ENCODE data around the gene DHRSX. TPM values are rescaled to one million over a fixed set of nuclear protein-coding genes. Genes with fewer than 3 reads are reported as not detected.

Gene DHRSX
- total RNA-seq, 2 donors from 2014 or later: 36.5 to 45.4 TPM

DNA sequence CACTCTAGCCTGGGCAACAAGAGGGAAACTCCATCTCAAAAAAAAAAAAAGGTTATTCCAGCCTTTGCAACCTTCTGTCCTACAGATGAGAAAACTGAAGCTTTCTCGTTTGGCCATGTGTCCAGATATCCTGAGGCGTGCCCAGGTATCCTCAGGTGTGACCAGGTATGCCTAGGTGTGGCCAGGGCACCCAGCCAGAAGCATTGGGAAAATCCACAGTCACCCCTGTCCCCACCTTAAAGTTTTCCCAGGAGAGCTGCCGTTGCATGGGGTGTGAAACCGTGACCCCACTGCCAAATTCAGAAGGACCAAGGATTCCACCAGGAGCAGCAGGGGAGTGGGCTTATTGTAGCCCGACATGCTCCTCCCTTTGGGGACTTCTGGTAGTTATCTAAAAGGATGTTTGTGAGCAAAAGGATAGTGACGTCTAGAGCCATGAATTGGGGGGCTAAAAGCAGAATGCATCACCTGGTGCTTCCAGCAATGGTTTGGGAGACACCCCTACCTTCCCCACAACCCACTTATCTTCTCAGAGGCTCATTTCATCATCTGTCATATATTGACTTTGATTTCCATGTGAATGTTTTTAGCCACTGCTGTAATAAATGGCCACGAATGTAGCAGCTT is 4.0 kb upstream of the DHRSX start:
- Mint-ChIP-seq H3K27me3 (ENCODE audit: insufficient read depth) (no peaks in the 10 kb centered on the region), H3K36me3 (ENCODE audit: low read depth) (no peaks in the 10 kb centered on the region), H3K27ac (no peak overlapping the region), H3K4me3 (no peak overlapping the region), H3K9me3 (no peaks in the 10 kb centered on the region), H3K4me1 (peaks cover 10% of the 10 kb centered on the region)
- 86 to 98% methylated on average over 6 to 7 of the region's 7 CpGs for WGBS, 2 experiments (ENCODE audit: insufficient coverage in 1 of 2, insufficient read length in 1 of 2)
- Histone ChIP-seq H3K4me3 (ENCODE audit: low read length) (no peak overlapping the region), H3K27me3 (ENCODE audit: control insufficient read depth, insufficient read depth, low read length, poor library complexity, severe bottlenecking) (no peaks in the 10 kb centered on the region), H3K4me1 (ENCODE audit: control insufficient read depth, insufficient read depth, low read length) (peaks cover 2% of the 10 kb centered on the region), H3K36me3 (ENCODE audit: control insufficient read depth, insufficient read depth, low read length) (no peaks in the 10 kb centered on the region), H3K27ac (ENCODE audit: low read depth, low read length) (no peak overlapping the region), H3K9ac (ENCODE audit: extremely low read depth, low read length, poor library complexity, severe bottlenecking) (no peak overlapping the region), H3K9me3 (ENCODE audit: control insufficient read depth, low read length) (no peaks in the 10 kb centered on the region)
- TF ChIP-seq, protein P1, sequence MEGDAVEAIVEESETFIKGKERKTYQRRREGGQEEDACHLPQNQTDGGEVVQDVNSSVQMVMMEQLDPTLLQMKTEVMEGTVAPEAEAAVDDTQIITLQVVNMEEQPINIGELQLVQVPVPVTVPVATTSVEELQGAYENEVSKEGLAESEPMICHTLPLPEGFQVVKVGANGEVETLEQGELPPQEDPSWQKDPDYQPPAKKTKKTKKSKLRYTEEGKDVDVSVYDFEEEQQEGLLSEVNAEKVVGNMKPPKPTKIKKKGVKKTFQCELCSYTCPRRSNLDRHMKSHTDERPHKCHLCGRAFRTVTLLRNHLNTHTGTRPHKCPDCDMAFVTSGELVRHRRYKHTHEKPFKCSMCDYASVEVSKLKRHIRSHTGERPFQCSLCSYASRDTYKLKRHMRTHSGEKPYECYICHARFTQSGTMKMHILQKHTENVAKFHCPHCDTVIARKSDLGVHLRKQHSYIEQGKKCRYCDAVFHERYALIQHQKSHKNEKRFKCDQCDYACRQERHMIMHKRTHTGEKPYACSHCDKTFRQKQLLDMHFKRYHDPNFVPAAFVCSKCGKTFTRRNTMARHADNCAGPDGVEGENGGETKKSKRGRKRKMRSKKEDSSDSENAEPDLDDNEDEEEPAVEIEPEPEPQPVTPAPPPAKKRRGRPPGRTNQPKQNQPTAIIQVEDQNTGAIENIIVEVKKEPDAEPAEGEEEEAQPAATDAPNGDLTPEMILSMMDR (conservative IDR thresholded peaks at IDR 0.05): no peak
- no peak for DNase-seq

DNA sequence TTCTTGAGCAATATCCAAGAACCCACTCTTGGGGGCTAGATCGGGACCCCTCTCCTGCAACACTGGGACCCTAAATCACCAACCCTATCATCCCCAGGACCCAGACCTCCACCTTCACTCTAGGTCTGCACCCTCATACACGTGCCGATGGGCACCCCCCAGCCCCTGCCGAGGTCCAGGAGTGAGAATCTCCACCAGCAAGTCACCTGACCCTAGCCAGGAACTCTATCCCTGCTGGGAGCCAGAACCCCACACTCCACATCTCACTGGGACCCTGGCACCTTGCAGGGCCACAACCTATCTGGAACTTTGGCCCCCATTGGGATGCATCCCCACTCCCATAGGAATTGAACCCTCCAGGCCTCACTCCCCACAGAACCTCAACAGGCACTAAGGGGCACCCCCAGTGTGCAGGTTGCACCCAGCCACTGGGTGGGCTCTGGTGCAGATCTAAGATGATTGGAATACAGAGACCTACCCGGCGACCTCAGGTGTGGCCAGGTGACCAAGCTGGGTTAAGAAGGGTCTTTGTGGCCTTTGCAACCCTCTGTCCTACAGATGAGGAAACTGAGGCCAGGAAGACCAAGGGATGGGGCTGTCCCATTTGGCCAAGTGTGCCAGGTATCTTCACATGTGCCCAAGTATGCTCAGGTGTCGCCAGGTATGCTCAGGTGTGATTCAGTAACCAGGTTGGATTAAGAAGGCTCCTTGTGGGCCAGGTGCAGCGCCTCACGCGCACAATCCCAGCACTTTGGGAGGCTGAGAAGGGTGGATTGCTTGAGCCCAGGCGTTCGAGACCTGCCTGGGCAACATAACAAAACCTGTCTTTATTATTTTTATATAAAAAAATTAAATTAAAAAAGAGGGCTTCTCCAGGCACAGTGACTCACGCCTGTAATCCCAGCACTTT is 3.1 kb upstream of the DHRSX start:
- Histone ChIP-seq H3K27ac (ENCODE audit: low read depth, low read length) (no peak overlapping the region), H3K36me3 (ENCODE audit: control insufficient read depth, insufficient read depth, low read length) (no peaks in the 10 kb centered on the region), H3K4me1 (ENCODE audit: control insufficient read depth, insufficient read depth, low read length) (peaks cover 2% of the 10 kb centered on the region), H3K9me3 (ENCODE audit: control insufficient read depth, low read length) (no peaks in the 10 kb centered on the region), H3K4me3 (ENCODE audit: low read length) (no peak overlapping the region), H3K9ac (ENCODE audit: extremely low read depth, low read length, poor library complexity, severe bottlenecking) (no peak overlapping the region), H3K27me3 (ENCODE audit: control insufficient read depth, insufficient read depth, low read length, poor library complexity, severe bottlenecking) (no peaks in the 10 kb centered on the region)
- H3K27ac Mint-ChIP-seq: no peak overlapping the region
- WGBS, 2 experiments (ENCODE audit: insufficient coverage in 1 of 2, insufficient read length in 1 of 2): 92 to 100% methylated on average over 3 to 11 of the region's 13 CpGs
- H3K9me3 Mint-ChIP-seq: no peaks in the 10 kb centered on the region
- DNase-seq: no peak
- no peaks in the 10 kb centered on the region for H3K36me3 Mint-ChIP-seq (ENCODE audit: low read depth)
- TF ChIP-seq, protein P1 (conservative IDR thresholded peaks at IDR 0.05): no peak
- H3K4me1 Mint-ChIP-seq: peaks cover 14% of the 10 kb centered on the region
- H3K27me3 Mint-ChIP-seq (ENCODE audit: insufficient read depth): no peaks in the 10 kb centered on the region
- no peak overlapping the region for H3K4me3 Mint-ChIP-seq

DNA sequence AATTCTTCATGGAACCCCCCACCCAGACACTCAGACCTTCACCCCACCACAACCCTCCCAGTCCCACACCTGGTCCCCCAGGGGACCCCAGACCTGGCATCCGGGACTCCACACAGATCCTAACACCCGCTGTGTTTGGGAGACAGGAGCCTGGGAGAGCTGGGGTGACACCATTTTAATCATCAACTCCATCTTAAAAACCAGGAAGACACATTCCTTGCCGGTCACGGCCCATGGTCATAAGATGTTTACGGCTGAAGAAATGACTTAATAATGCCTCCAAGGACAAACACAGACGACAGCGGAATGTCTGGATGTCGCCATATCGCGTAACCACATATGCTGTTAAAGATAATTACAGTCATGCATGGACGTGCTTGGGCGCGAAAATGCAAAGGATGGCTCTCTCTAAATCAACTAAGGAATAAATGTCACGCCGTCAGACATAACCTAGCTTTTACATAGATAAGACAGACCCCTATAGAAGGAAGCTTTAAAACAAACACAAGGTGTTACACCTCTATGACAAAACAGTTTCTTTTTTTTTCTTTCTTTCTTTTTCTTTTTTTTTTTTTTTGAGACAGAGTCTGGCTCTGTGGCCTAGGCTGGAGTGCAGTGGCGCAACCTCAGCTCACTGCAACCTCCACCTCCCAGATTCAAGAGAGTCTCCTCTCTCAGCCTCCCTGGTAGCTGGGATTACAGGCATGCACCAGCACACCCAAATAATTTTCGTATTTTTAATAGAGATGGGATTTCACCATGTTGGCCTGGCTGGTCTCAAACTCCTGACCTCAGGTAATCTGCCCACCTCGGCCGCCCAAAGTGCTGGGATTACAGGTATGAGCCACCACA is 2.1 kb upstream of the DHRSX start:
- H3K27me3 ChIP-seq (ENCODE audit: control insufficient read depth, insufficient read depth, low read length, poor library complexity, severe bottlenecking): no peaks in the 10 kb centered on the region
- DNase-seq: no peak
- peaks cover 1% of the 10 kb centered on the region for H3K36me3 ChIP-seq (ENCODE audit: control insufficient read depth, insufficient read depth, low read length)
- H3K9ac ChIP-seq (ENCODE audit: extremely low read depth, low read length, poor library complexity, severe bottlenecking): no peak overlapping the region
- H3K4me3 Mint-ChIP-seq: peak overlapping the region; percentile 72
- no peaks in the 10 kb centered on the region for H3K9me3 ChIP-seq (ENCODE audit: control insufficient read depth, low read length)
- H3K36me3 Mint-ChIP-seq (ENCODE audit: low read depth): peaks cover 3% of the 10 kb centered on the region
- H3K4me3 ChIP-seq (ENCODE audit: low read length): no peak overlapping the region
- H3K27ac Mint-ChIP-seq: peak overlapping the region; percentile 88
- H3K4me1 ChIP-seq (ENCODE audit: control insufficient read depth, insufficient read depth, low read length): peaks cover 6% of the 10 kb centered on the region
- WGBS, 2 experiments (ENCODE audit: insufficient coverage in 1 of 2, insufficient read length in 1 of 2): 89 to 90% methylated on average over 15 to 19 of the region's 19 CpGs
- TF ChIP-seq, protein P1 (conservative IDR thresholded peaks at IDR 0.05): no peak
- H3K27me3 Mint-ChIP-seq (ENCODE audit: insufficient read depth): no peaks in the 10 kb centered on the region
- H3K4me1 Mint-ChIP-seq: peaks cover 24% of the 10 kb centered on the region
- H3K9me3 Mint-ChIP-seq: no peaks in the 10 kb centered on the region
- H3K27ac ChIP-seq (ENCODE audit: low read depth, low read length): peak overlapping the region; percentile 17

Data from endodermal cell (in vitro differentiated cells).